HepG2 (cell line): ENCODE results near the gene ZNF865.

ENCODE experiments used
- ATF3 ChIP-seq: sonication (generic); formaldehyde crosslinking; IDR thresholded peaks from 2 replicates; pipeline ENCODE4 v1.4.0; 2020; ENCODE audit warnings: missing genetic modification reagents
- CEBPB ChIP-seq: IDR thresholded peaks from 2 replicates; pipeline ENCODE4 v1.6.1; 2011; ENCODE audit warnings: low read depth, low read length, improper control_type of control experiment, borderline replicate concordance
- CTCF ChIP-seq: sonication (generic); formaldehyde crosslinking; IDR thresholded peaks from 2 replicates; pipeline ENCODE4 v1.5.0; 2020; ENCODE audit warnings: mild to moderate bottlenecking, missing genetic modification reagents, moderate library complexity
- IRF1 ChIP-seq: sonication (generic); formaldehyde crosslinking; IDR thresholded peaks from 2 replicates; pipeline ENCODE4 v1.4.0; 2020; ENCODE audit warnings: low read depth, mild to moderate bottlenecking, missing genetic modification reagents
- MAX ChIP-seq: IDR thresholded peaks from 2 replicates; pipeline ENCODE4 v1.6.1; 2012; ENCODE audit warnings: inconsistent platforms
- MXD1 ChIP-seq: sonication (generic); formaldehyde crosslinking; IDR thresholded peaks from 2 replicates; pipeline ENCODE4 v1.4.0; 2020; ENCODE audit warnings: mild to moderate bottlenecking, missing genetic modification reagents
- MYC ChIP-seq: sonication (generic); formaldehyde crosslinking; IDR thresholded peaks from 2 replicates; pipeline ENCODE4 v1.9.0; 2021; ENCODE audit warnings: missing genetic modification reagents, borderline replicate concordance
- YY1 ChIP-seq: IDR thresholded peaks from 2 replicates; pipeline ENCODE4 v1.6.1; 2011; ENCODE audit warnings: low read length, low read depth, moderate library complexity, mild to moderate bottlenecking; ENCODE audit not compliant: insufficient read depth, insufficient replicate concordance
- ZNF713 ChIP-seq: sonication (generic); formaldehyde crosslinking; IDR thresholded peaks from 2 replicates; pipeline ENCODE4 v1.4.0; 2020; ENCODE audit warnings: mild to moderate bottlenecking, missing genetic modification reagents
- ZNF780A ChIP-seq: sonication (generic); formaldehyde crosslinking; IDR thresholded peaks from 2 replicates; pipeline ENCODE4 v1.8.0; 2022; ENCODE audit warnings: mild to moderate bottlenecking, missing genetic modification reagents, moderate library complexity
- ZNF784 ChIP-seq: sonication (generic); formaldehyde crosslinking; IDR thresholded peaks from 2 replicates; pipeline ENCODE4 v1.5.1; 2020; ENCODE audit warnings: missing genetic modification reagents, mild to moderate bottlenecking, borderline replicate concordance

- TF ChIP-seq YY1 (no peak), MAX (no peak), MXD1 (no peak), CTCF (CRISPR knock-in tag) (no peak), ZNF713 (CRISPR knock-in tag) (no peak), IRF1 (no peak), MYC (no peak), ZNF780A (CRISPR knock-in tag) (no peak), CEBPB (no peak), ATF3 (no peak), ZNF784 (CRISPR knock-in tag) (no peak)
These were observed 28.7 kb upstream of the ZNF865 start for GRCh38 chr19:55576746-55577145.
